Measurements from ENCODE around the gene PGAP1. TPM values are rescaled to one million over a fixed set of nuclear protein-coding genes. Genes with fewer than 3 reads are reported as not detected.
A peak's percentile ranks its signal among the peaks of the same experiment; 100 is the strongest.

The PGAP1 gene
- total RNA-seq (2014; rRNA removed; shearing (Covaris generic)) (5.6 and 6.3 TPM in 2 replicates), polyA plus RNA-seq (2016; fragmentation: Nextera tagmentation; extraction: Ambion mirVana) (2.4 and 2.5 TPM in 2 replicates)

- Histone ChIP-seq H2AFZ (peak within 1 kb of the TSS; percentile 100), H3K9me3 (ENCODE audit: low read depth) (no peaks in the 10 kb centered on the region), H4K20me1 (ENCODE audit: insufficient read depth) (no peaks in the 10 kb centered on the region), H3K4me3 (peak within 1 kb of the TSS; percentile 100), H3K27ac (peak within 1 kb of the TSS; percentile 71), H3K79me2 (ENCODE audit: insufficient read depth) (peaks cover 43% of the 10 kb centered on the region), H3K27me3 (replicated peaks; ENCODE audit: insufficient read depth) (no peaks in the 10 kb centered on the region), H3K9ac (peak within 1 kb of the TSS; percentile 94), H3K9me2 (ENCODE audit: insufficient read depth) (no peaks in the 10 kb centered on the region), H3K36me3 (ENCODE audit: low read depth) (no peaks in the 10 kb centered on the region), H3F3A (ENCODE audit: insufficient read depth) (peaks cover 22% of the 10 kb centered on the region), H3K4me1 (ENCODE audit: insufficient read depth) (peaks cover 19% of the 10 kb centered on the region), H3K4me2 (ENCODE audit: unreplicated experiment) (peak within 1 kb of the TSS; percentile 99)
- TF ChIP-seq EZH2phosphoT487 (IDR thresholded peaks at IDR 0.05; ENCODE audit: insufficient read depth, low read depth) (no peak), EZH2 (IDR thresholded peaks at IDR 0.05; ENCODE audit: insufficient read depth, poor library complexity, severe bottlenecking) (no peak)
- peak; percentile 96 for DNase-seq
- in situ Hi-C loops (cut with MboI) = no loop called here
- WGBS, 2 experiments (ENCODE audit: low coverage in 1 of 2, low lambda C conversion rate in 2 of 2, missing lambda C conversion rate in 2 of 2) = 0 to 1% methylated on average over 48 to 62 of the region's 62 CpGs
Measured at GRCh38 chr2:196926562-196927375, at the start of gene PGAP1. Gene PGAP1 (minus strand): TSS chr2:196926707. CDS start chr2:196926616, 91 bp downstream.

- Histone ChIP-seq H3K36me3 (ENCODE audit: low read depth) (no peaks in the 10 kb centered on the region), H3K9me3 (ENCODE audit: low read depth) (no peaks in the 10 kb centered on the region), H3F3A (ENCODE audit: insufficient read depth) (peaks cover 5% of the 10 kb centered on the region; the same call in 1 of the 2 replicates), H3K27ac (no peak overlapping the region), H3K27me3 (replicated peaks; ENCODE audit: insufficient read depth) (no peaks in the 10 kb centered on the region), H3K9me2 (ENCODE audit: insufficient read depth) (no peaks in the 10 kb centered on the region), H2AFZ (no peak overlapping the region), H3K9ac (no peak overlapping the region), H3K4me2 (ENCODE audit: unreplicated experiment) (no peak overlapping the region), H3K4me1 (ENCODE audit: insufficient read depth) (peaks cover 5% of the 10 kb centered on the region), H4K20me1 (ENCODE audit: insufficient read depth) (no peaks in the 10 kb centered on the region), H3K79me2 (ENCODE audit: insufficient read depth) (no peaks in the 10 kb centered on the region), H3K4me3 (no peak overlapping the region)
- no peak for TF ChIP-seq EZH2phosphoT487 (IDR thresholded peaks at IDR 0.05; ENCODE audit: insufficient read depth, low read depth)
- no peak for TF ChIP-seq EZH2 (IDR thresholded peaks at IDR 0.05; ENCODE audit: insufficient read depth, poor library complexity, severe bottlenecking)
- 79 to 85% methylated on average over 1 of the region's 1 CpG for WGBS, 2 experiments (ENCODE audit: low coverage in 1 of 2, low lambda C conversion rate in 2 of 2, missing lambda C conversion rate in 2 of 2)
- in situ Hi-C loops (cut with MboI) = no loop called here
- no peak for DNase-seq
Measured at GRCh38 chr2:196974970-196975369, 48.5 kb upstream of the PGAP1 start.

GRCh38 chr2:196971574-196972279, 45.2 kb upstream of the PGAP1 start:
- H3K9me2 ChIP-seq (ENCODE audit: insufficient read depth) = no peaks in the 10 kb centered on the region

GRCh38 chr2:196970099-196970498, 43.6 kb upstream of the PGAP1 start:
- Histone ChIP-seq H3K4me1 (ENCODE audit: insufficient read depth) (peaks cover 14% of the 10 kb centered on the region), H3K27me3 (replicated peaks; ENCODE audit: insufficient read depth) (no peaks in the 10 kb centered on the region), H2AFZ (peak overlapping the region; percentile 77), H3K9me2 (ENCODE audit: insufficient read depth) (no peaks in the 10 kb centered on the region), H3F3A (ENCODE audit: insufficient read depth) (peaks cover 5% of the 10 kb centered on the region; the same call in 1 of the 2 replicates), H3K9ac (no peak overlapping the region), H4K20me1 (ENCODE audit: insufficient read depth) (no peaks in the 10 kb centered on the region), H3K4me2 (ENCODE audit: unreplicated experiment) (no peak overlapping the region), H3K36me3 (ENCODE audit: low read depth) (no peaks in the 10 kb centered on the region), H3K79me2 (ENCODE audit: insufficient read depth) (no peaks in the 10 kb centered on the region), H3K27ac (no peak overlapping the region), H3K4me3 (no peak overlapping the region), H3K9me3 (ENCODE audit: low read depth) (no peaks in the 10 kb centered on the region)
- 45 to 46% methylated on average over 4 of the region's 4 CpGs for WGBS, 2 experiments (ENCODE audit: low coverage in 1 of 2, low lambda C conversion rate in 2 of 2, missing lambda C conversion rate in 2 of 2)
- TF ChIP-seq EZH2 (IDR thresholded peaks at IDR 0.05; ENCODE audit: insufficient read depth, poor library complexity, severe bottlenecking) (no peak), EZH2phosphoT487 (IDR thresholded peaks at IDR 0.05; ENCODE audit: insufficient read depth, low read depth) (no peak)
- in situ Hi-C loops (cut with MboI) = no loop called here
- DNase-seq = peak; percentile 70

More at GRCh38 chr2:196971574-196972279, 45.2 kb upstream of the PGAP1 start:
- H3K9ac ChIP-seq = no peak overlapping the region
- H3F3A ChIP-seq (ENCODE audit: insufficient read depth) = peaks cover 5% of the 10 kb centered on the region; the same call in 1 of the 2 replicates
- no peaks in the 10 kb centered on the region for H3K9me3 ChIP-seq (ENCODE audit: low read depth)
- no peaks in the 10 kb centered on the region for H3K79me2 ChIP-seq (ENCODE audit: insufficient read depth)
- 62% methylated on average over 3 of the region's 3 CpGs for WGBS, 2 experiments (ENCODE audit: low coverage in 1 of 2, low lambda C conversion rate in 2 of 2, missing lambda C conversion rate in 2 of 2)
- no peak overlapping the region for H2AFZ ChIP-seq
- H3K4me3 ChIP-seq = no peak overlapping the region
- no peak overlapping the region for H3K27ac ChIP-seq
- no peaks in the 10 kb centered on the region for H3K36me3 ChIP-seq (ENCODE audit: low read depth)
- no peak for TF ChIP-seq EZH2phosphoT487 (IDR thresholded peaks at IDR 0.05; ENCODE audit: insufficient read depth, low read depth)
- no peak for TF ChIP-seq EZH2 (IDR thresholded peaks at IDR 0.05; ENCODE audit: insufficient read depth, poor library complexity, severe bottlenecking)
- no peaks in the 10 kb centered on the region for H4K20me1 ChIP-seq (ENCODE audit: insufficient read depth)
- DNase-seq = no peak
- no peaks in the 10 kb centered on the region for H3K27me3 ChIP-seq (replicated peaks; ENCODE audit: insufficient read depth)
- H3K4me1 ChIP-seq (ENCODE audit: insufficient read depth) = peaks cover 7% of the 10 kb centered on the region
- H3K4me2 ChIP-seq (ENCODE audit: unreplicated experiment) = no peak overlapping the region
- in situ Hi-C loops (cut with MboI) = no loop called here
